NT2/D1 (cell line): ENCODE data around the gene WNT4.

Source experiments
- YY1 ChIP-seq: IDR thresholded peaks from 2 replicates; pipeline ENCODE4 v1.6.1; 2011; ENCODE audit not compliant: insufficient read length, insufficient read depth
- ZNF274 ChIP-seq: IDR thresholded peaks from 2 replicates; pipeline ENCODE4 v1.6.1; 2011; ENCODE audit warnings: mild to moderate bottlenecking, low read depth, low read length

DNA sequence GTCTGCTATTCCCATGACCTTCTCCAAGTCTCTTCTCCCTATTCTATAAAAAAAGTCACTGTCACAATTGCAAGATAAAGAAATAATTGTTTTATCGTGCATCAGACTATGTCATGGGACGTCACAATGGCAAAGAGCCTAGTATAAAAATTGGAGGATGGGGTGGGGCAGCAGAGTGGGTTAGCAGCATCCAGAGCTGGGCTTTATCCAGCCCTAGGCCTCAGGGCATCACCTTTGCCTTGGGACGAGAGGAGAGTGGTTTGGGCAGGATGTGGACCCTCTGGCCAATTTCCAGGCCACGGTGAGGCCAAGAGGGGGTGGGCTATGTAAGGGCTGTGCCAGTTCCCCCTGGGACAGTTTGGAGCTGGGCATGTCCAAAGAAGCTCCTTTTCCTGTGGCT, 25.7 kb downstream of the WNT4 start:
- TF ChIP-seq ZNF274, result no peak
- no peak for TF ChIP-seq YY1
